Hepatic stellate cell (primary cell): ENCODE measurements around the gene GNPAT.

Source experiments
- DNase-seq: peaks from one replicate; pipeline ENCODE4 v3.0.0; 2011; ENCODE audit warnings: low spot score

GNPAT gene

DNA sequence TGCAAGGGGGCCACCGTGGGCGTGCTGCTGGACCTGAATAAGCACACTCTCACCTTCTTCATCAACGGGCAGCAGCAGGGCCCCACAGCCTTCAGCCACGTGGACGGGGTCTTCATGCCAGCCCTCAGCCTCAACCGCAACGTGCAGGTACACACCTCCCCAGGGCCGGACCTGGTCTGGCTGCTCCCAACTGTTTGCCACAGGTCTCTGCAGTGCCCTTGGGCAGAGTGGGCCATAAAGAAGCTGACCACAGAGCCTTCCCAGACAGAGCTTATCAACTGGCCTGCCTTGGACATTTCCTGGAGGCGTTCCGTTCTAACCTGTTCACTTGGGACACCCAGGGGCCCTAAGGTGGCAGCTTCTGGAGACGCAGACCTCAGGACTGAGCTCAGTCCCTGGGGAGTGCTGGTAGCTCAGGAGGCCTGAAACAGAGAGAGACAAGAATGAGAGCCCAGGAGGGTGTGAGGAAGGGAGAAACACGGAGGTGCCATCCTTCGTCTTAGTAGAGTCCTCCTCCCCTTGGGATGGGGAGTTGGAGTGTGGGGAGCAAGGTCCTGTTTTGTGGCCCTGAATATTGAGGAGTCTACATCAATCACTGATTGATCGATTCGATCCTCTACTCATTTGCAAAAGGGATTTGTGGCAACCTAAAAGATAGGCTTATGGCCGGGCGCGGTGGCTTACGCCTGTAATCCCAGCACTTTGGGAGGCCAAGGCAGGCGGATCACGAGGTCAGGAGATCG, 27.0 kb upstream of the GNPAT start:
- DNase-seq, result no peak

DNA sequence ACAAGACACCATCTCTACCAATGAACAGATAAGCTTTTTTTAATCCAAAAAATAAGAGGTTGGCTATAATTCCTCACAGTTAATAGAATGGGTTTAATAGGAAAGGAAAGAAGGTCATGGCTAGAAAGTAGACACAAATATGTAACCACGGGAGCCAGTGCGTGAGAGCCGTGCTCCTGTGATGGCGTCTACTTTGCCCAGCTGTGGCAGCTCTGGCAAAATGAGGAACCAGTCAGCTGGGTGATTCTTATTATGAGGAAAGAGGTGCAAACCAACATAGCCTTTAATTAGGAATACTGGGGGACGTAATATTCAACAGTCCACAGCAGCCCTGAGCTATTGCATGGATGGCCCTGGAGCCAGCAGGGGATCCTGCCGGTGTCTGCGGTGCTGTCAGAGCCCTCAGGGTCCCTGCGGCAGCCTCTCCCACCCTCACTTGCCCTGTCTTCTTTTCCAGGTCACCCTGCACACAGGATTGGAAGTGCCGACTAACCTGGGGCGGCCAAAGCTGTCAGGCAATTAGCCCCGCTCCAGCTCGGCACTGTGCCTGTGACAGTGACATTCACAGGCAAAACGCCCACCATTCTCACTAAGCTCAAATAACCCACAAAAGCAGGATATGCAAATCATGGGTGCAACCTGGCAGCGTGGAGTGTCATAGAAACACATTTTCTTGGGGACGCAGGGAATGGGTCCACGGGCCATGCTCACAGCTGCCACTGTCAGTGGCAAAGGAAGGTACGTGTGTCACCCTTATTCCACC, 25.9 kb upstream of the GNPAT start:
- DNase-seq, result no peak

DNA sequence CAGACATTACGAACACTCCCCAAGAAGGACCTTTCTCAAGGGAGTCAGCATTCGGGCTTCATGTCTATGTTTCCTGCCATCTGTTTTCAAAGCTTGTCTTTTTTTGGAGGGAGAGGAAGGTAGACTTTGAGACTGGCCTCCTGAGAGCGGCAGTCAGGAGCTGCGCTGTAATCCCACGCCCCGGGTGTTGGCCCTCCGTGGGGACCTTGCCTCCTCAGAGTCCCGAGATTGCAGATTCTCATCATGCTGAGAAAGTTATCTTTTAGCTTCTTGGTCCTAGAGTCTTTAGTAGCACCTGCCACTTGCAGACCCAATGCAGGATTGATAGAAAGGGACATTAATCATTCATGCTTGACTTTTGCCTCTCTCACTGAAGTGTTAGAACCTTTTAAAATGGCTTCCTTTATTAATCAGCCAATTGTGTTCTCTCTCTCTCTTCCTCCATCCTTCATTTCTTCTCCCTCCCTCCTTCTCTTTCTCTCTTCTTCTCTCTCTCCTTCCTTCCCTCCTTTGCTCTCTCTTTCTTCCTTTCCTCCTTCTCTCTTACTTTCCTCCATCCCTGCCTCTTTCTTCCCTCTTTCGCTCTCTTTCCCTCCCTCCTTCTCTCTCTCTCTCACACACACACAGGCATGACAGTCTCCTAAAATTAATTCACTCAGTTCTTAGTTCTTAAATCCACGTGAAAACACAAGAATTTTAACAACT, 25.2 kb upstream of the GNPAT start:
- DNase-seq, result no peak

DNA sequence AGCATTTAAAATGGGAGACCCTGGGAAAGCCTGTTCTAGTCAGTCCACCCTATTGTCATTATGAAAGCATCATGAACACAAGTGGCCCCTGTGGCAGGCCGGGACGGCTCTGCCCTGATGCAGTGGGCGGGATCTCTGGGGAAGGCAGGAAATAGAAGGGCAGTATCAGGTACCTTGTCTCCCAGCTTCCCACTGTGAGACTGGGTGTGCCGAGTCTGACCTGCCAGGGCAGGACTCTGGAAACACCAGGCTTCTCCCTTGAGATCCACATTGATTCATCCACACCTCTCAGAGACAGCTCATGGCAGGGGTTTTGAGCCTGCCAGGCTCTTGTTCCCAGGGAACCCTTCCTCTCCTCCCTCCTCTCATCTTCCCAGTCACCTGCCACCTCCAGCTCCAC, 24.5 kb upstream of the GNPAT start:
- DNase-seq, result no peak

DNA sequence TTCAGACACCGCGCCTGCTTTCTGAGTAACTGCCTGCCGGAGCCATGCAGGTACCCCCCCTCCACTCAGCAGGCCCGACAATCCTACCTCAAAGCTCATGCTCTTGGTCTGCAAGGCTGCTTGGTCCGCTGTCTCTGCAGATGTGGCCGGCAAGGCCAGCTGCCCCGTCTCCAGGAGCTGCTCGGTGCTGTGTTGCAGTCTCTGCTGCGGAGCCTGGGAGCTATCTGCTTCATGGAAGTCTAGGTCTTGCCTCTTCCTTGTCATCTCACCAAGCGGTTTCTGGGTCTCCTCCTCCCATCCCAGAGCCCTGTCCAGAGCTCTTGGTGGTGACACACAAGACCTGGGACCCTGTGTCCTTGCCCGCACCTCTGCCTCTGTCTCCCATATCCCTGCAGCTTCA, 24.0 kb upstream of the GNPAT start:
- DNase-seq, result no peak

DNA sequence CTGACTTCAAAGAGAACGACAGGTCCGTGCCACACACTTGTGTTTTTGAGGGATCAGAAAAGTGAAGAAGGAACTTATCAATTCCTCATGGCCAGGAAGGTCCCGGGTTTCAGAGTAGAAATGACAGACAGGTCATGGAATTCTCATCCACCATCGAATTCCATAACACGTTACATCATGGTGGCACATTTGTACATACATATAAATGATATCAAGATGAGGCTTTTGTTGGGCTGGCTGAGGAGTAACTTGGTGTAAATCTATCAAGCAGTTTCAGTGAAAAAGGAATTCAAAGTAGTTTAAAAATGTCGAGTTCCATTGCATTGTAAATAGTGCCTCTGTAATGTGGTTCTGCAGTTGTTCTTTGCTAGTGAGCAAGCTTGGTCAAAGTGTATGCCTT, 22.9 kb upstream of the GNPAT start:
- DNase-seq, result no peak

DNA sequence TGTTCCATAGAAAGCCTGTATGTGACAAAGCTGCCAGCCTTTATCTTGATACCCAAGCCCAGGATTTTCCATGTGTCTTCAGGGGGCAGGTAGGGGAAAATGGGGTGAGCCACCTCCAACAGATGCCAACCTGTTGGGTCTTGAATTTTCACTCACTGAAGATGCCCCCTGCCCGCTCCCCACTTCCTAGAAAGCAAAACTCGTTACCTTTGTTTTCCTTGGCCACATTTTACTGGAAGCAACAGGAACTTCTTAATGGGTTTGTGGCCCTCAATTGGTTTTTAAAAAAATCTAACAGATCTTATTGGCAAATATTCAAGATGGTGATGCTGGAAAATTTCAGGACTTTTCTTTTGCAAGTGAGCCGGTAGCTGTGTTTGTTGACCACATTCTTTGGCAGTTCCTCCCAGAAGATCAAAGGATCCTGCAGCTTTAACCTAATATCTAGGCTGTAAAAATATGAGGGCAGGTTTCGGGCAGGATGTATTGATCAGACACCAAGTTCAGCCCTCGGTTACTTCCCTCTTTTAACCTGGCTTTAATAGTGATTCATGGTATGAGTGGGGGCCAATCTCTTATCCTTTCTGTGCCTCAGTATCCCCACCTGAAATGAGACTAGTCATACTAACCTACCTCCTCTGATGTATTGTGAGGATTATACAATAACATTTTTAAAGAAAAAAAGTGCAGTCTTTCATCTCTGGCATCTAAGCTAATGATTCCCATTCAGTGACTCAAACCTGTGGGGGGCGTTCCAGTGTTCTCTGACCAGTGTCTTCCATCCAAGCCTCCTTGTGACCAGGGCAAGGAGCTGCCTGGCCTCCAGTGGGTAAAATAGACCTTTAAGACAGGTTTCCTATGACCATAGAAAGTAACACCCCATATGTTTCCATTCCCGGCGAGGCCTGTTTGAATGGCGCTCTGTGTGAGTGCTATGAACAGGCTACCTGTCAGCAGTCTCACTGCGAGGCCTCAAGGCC, 21.3 kb upstream of the GNPAT start:
- DNase-seq, result no peak

DNA sequence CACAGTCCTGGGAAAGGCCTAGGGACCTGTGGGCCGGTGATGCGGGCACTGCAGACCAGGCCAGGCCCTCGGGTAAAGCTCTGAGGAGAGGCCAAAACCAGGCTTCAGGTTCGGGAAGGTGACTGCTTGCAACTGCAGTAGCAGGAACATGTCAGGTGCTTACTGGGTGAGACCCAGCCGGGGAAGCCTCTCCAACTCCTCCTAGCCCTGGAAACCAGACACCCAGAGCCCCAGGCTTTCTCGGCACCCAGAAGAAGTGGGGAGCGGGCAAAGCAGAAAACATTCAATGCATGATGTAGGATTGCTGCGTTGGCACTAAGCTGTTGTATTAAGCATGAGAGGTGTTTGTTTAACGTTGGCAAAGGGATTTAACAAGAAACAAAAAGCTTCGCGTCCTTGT, 20.2 kb upstream of the GNPAT start:
- no peak for DNase-seq

DNA sequence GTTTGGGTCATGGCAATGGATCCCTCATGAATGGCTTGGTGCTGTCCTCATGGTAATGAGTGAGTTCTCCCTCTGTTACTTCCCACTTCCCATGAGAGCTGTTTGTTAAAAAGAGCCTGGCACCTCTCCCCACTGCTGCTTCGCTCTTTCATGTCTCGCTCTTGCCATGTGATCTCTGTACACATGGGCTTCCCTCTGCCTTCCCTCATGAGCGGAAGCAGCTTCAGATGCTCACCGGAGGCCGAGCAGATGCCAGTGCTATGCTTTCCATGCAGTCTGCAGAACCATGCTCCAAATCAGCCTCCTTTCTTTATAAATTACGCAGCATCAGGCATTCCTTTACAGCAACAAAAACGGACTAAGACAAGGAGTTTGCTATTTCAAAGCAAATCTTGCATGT, 14.9 kb upstream of the GNPAT start:
- DNase-seq, result no peak

DNA sequence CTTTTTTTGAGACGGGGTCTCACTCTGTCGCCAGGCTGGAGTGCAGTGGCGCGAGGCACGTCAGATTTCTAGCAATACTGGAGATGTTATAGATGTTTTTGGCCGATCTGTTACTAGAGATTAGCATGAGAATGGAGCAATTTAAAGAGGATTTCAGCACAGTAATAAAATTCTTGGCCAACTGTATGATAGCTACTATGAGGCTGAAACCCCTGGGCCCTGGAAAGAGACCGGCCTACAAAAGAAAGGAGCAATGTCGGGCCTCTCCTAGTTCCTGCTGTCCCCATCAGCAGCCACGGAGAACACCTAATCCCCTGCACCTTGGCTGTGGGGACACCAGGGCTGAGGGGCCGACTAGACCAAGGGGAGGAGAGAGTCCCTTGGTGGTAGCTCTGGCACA, 9.5 kb upstream of the GNPAT start:
- no peak for DNase-seq

DNA sequence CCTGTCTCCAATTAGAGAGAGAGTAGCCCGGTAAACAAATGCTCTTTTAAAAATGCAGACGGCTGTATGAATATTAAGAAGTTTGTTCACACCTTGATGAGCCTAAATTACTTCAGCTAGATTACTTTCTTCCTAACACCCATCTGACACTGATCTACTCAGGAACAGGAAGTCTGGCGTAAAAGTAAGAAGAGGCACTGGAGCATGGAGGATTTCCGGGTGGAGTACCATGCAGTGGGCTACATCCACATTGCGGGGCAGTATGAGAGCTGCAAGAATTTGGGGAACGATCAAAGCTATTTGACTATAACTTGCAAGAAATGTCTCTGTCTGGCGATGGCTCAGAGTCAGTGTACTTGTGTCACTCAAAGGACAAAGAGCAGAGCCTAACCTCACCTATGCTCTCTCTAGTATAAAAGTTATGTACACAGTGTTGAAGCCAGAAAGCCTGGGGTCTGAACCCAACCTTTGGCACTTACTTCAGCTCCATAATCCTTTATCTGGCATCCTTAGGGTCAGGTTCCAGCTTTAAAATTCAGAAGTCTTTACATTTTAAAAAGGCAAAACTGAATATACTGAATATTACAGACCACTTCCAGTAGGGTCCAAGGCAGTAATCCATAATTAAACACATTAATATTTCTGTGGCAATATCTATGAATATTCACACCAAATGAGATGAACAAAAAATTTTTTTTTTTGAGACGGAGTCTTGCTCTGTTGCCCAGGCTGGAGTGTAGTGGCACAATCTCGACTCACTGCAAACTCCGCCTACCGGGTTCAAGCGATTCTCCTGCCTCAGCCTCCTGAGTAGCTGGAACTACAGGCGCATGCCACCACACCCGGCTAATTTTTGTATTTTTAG, 7.9 kb upstream of the GNPAT start:
- DNase-seq, result no peak

DNA sequence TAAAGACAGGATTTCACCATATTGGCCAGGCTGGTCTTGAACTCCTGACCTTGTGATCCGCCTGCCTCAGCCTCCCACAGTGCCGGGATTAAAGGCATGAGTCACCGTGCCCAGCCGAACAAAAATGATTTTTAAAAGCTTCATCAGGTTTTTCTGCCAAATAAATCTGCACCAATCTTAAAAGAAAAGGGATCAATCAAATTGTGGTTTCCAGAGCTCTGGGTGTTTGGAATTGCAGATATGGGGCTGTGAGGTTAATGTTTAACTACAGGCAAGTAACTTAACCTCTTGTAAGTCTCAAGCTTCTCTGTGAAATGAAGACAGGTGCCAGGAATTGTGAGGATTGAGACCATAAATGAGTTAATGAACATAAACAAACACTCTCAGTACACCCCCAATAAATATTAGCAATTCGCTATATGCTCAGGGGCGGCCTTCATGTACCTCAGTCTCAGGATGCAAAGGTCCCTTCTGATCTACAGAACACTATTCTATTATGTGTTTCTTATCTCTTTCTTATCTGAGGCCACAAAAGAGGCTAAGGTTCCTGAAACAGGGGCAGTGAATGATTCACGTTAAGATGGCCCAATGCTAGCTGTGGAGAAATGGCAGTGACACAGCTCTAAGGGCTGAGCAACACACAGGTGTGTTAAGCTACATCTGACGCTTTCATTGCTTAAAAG, 7.1 kb upstream of the GNPAT start:
- DNase-seq, result no peak

DNA sequence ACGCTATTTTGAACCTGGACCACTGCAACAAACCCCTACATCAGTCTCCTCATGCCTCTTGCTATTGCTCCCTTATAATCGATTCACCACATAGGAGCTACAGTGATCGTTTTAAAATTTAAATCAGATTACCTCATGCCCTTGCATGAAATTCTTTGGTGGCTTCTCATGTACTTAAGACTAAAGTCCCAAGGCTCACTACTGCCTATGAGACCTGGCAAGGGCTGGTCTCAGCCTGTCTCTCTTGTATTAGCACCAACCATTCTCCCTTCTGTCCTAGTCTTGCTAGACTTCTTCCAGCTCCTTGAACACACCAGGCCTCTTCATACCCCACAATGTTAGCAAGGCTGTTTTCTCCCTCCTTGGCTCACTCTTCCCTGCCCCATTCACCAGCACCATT, 6.5 kb upstream of the GNPAT start:
- DNase-seq, result no peak

DNA sequence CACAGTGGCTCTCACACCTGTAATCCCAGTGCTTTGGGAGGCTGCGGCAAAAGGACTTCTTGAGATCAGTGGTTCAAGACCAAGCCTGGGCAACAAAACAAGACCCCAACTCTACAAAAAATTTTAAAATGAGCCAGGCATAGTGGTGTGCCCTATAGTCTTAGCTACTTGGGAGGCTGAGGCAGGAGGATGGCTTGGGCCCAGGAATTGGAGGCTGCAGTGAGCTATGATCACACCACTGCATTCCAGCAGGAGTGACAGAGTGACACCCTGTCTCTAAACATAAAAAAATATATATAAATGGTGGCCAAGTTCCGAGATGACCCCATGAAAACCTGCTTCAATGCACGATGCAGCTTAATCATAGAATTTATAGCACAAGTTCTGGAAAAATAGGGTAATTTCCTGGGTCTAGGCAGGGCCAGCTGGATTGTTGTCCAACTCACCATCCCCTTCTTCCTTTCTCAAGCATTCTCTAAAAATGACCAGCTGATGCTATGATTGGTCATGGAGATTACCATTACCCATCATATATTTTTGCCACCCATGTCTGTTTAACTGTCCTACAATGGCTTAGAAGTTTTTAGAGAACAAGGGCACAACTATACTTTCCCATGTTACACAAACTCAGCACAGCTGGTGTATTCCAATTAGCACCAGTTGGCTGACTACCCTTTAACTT, 5.3 kb upstream of the GNPAT start:
- DNase-seq, result no peak

DNA sequence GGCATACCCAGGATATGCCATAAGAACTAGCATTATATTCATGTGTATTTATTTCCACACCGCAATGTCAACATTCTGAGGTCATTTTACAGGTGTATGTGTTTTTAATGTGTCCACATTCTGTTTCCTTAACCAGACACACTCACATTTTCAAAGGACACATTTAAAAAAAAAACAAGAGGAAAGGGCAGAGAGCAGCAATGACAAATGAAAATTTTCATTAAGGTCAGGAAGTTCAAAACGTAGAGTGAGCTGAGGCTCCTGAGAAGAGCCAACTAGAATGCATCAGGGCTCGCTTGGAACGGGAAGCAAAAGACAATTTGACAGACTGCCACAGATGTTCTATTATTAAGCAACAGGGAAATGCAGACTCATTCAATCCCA, 4.8 kb upstream of the GNPAT start:
- no peak for DNase-seq

DNA sequence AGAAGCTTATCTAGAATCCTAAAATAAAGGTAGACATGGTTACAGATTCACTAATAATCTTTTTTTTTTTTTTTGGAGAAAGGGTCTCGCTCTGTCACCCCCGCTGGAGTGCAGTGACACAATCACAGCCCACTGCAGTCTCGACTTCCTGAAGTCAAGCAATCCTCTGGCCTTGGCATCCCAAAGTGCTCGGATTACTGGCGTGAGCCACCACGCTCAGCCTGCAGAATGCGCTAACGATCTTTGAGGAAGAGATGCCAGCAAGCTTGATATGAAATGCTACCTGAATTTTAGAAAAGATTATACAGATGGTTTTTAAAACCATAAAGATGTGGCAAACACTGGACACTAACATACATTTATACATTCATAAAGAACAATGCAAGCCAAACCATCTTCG, 4.1 kb upstream of the GNPAT start:
- no peak for DNase-seq

DNA sequence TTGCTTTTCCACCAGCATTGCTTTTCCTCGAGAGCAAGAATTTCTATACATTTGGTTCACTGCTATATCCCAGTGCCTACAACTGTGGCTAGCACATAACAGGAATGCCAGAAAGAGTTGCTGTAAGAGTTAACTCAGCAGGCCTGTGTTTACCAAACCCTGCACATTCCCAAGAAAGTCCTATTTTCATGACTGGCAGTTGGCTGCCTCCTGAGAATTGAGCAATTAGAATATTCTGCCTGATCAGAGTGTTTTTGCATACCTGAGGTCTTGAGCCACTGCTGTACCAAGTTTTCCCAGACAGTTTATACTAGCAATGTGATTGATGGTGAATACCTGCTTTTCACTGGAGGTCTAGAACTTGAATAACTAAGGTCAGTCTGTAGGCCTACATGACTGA, 2.7 kb upstream of the GNPAT start:
- DNase-seq, result no peak

DNA sequence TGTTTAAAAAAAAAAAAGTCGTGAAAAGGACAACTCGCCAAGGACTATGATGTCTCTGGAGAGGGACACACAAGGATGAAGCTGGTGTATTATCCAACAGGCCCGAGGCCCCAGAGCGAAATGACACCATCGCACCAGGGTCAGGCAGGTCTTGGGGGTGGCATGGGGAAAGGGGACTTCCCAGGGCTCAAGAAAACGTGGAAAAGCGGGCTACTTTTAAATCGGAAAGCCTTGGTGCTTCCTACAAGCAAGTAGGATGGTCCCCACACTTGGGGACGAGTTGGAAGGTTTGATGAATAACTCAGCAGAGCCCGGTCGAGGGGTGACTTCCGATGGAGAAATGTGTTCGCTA, 505 bp upstream of the GNPAT start:
- DNase-seq, result no peak

DNA sequence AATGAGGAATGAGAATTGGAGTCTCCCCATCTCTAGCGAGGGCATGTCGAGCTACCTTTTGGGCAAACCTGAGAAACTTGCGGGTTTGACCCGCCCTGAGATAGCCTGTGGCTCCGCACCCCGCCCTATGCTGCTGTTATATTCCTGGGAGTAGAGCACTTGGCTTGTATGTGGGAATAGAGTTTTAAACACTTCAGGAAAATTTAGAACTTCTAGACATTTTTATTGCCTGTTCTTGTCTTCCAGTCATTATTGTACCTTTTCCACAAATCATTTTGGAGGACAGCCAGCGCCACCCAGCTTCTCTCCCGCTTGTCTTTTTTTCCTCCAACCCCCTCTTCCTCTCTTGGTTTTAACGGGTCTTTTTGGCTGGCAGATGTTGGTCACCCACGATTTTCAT, 738 bp downstream of the GNPAT start:
- peak; percentile 24 for DNase-seq
